ENCODE measurements around the gene NOTCH1. TPM values are rescaled to one million over a fixed set of nuclear protein-coding genes. Genes with fewer than 3 reads are reported as not detected.

The NOTCH1 gene
- polyA plus RNA-seq, 5 donors: 15.9 to 37.5 (median 27.1) TPM

GRCh38 chr9:136465500-136466154 lies 80.2 kb downstream of the NOTCH1 start:
- no peak for DNase-seq

- no peak for DNase-seq
Observed at GRCh38 chr9:136464241-136464640, 81.6 kb downstream of the NOTCH1 start.

- no peak for DNase-seq
Observed at GRCh38 chr9:136463578-136463977, 82.3 kb downstream of the NOTCH1 start.

- DNase-seq: no peak
Observed at GRCh38 chr9:136462664-136463063, 83.2 kb downstream of the NOTCH1 start.

GRCh38 chr9:136460772-136461325 lies 85.0 kb downstream of the NOTCH1 start:
- DNase-seq: no peak

GRCh38 chr9:136459425-136459824 lies 86.4 kb downstream of the NOTCH1 start:
- DNase-seq: no peak

- no peak for DNase-seq
Observed at GRCh38 chr9:136457326-136457725, 88.5 kb downstream of the NOTCH1 start.

- DNase-seq: no peak
Observed at GRCh38 chr9:136456258-136456657, 89.6 kb downstream of the NOTCH1 start.

GRCh38 chr9:136455043-136456002 lies 90.5 kb downstream of the NOTCH1 start:
- no peak for DNase-seq

GRCh38 chr9:136454026-136454796 lies 91.6 kb downstream of the NOTCH1 start:
- no peak for DNase-seq

GRCh38 chr9:136453326-136453725 lies 92.5 kb downstream of the NOTCH1 start:
- DNase-seq: no peak

GRCh38 chr9:136451221-136451877 lies 94.5 kb downstream of the NOTCH1 start:
- no peak for DNase-seq

GRCh38 chr9:136448655-136449054 lies 97.2 kb downstream of the NOTCH1 start:
- no peak for DNase-seq

- no peak for DNase-seq
Observed at GRCh38 chr9:136447173-136447778, 98.6 kb downstream of the NOTCH1 start.

GRCh38 chr9:136445799-136446198 lies 100.0 kb downstream of the NOTCH1 start:
- DNase-seq: no peak

Other genes starting within 250 kb of the NOTCH1 start
- gene CCDC187, start 242.0 kb downstream of the NOTCH1 start, polyA plus RNA-seq (ENCODE audit: insufficient read depth in 1 of 5, insufficient read length in 5 of 5, low replicate concordance in 1 of 5): 1 to 10 TPM in 4 of 5 donors, under 1 TPM in 1; 0.65 to 2.9 (median 1.8) TPM
- gene GPSM1, start 218.5 kb downstream of the NOTCH1 start, polyA plus RNA-seq (ENCODE audit: insufficient read depth in 1 of 5, insufficient read length in 5 of 5, low replicate concordance in 1 of 5): 10 to 100 TPM; 35.9 to 84.2 (median 56.6) TPM
- gene DNLZ, start 182.3 kb downstream of the NOTCH1 start, polyA plus RNA-seq (ENCODE audit: insufficient read depth in 1 of 5, insufficient read length in 5 of 5, low replicate concordance in 1 of 5): 10 to 100 TPM in 1 of 5 donors, 1 to 10 TPM in 4; 3.6 to 13.8 (median 5.8) TPM
- gene CARD9, start 172.4 kb downstream of the NOTCH1 start, polyA plus RNA-seq (ENCODE audit: insufficient read depth in 1 of 5, insufficient read length in 5 of 5, low replicate concordance in 1 of 5): 1 to 10 TPM in 3 of 5 donors, under 1 TPM in 2; 0.69 to 1.7 (median 1.0) TPM
- 10 to 100 TPM in 3 of 5 donors, 1 to 10 TPM in 2; 9.7 to 12.9 (median 11.6) TPM for gene SNAPC4, start 145.9 kb downstream of the NOTCH1 start, polyA plus RNA-seq (ENCODE audit: insufficient read depth in 1 of 5, insufficient read length in 5 of 5, low replicate concordance in 1 of 5)
- 10 to 100 TPM; 46.6 to 60.8 (median 52.5) TPM for gene ENTR1, start 135.4 kb downstream of the NOTCH1 start, polyA plus RNA-seq (ENCODE audit: insufficient read depth in 1 of 5, insufficient read length in 5 of 5, low replicate concordance in 1 of 5)
- 10 to 100 TPM; 42.6 to 55.4 (median 50.2) TPM for gene PMPCA, start 135.4 kb downstream of the NOTCH1 start, polyA plus RNA-seq (ENCODE audit: insufficient read depth in 1 of 5, insufficient read length in 5 of 5, low replicate concordance in 1 of 5)
- 10 to 100 TPM in 4 of 5 donors, 1 to 10 TPM in 1; 9.5 to 19.7 (median 14.6) TPM for gene INPP5E, start 106.2 kb downstream of the NOTCH1 start, polyA plus RNA-seq (ENCODE audit: insufficient read depth in 1 of 5, insufficient read length in 5 of 5, low replicate concordance in 1 of 5)
- 10 to 100 TPM; 42.9 to 65.9 (median 52.9) TPM for gene SEC16A, start 63.0 kb downstream of the NOTCH1 start, polyA plus RNA-seq (ENCODE audit: insufficient read depth in 1 of 5, insufficient read length in 5 of 5, low replicate concordance in 1 of 5)
- 100 to 1,000 TPM in 1 of 5 donors, 10 to 100 TPM in 4; 60.3 to 160 (median 86.2) TPM for gene EGFL7, start 116.9 kb upstream of the NOTCH1 start, polyA plus RNA-seq (ENCODE audit: insufficient read depth in 1 of 5, insufficient read length in 5 of 5, low replicate concordance in 1 of 5)
- 10 to 100 TPM; 23.1 to 55.6 (median 27.8) TPM for gene AGPAT2, start 141.4 kb upstream of the NOTCH1 start, polyA plus RNA-seq (ENCODE audit: insufficient read depth in 1 of 5, insufficient read length in 5 of 5, low replicate concordance in 1 of 5)
- gene DIPK1B, start 166.5 kb upstream of the NOTCH1 start, polyA plus RNA-seq (ENCODE audit: insufficient read depth in 1 of 5, insufficient read length in 5 of 5, low replicate concordance in 1 of 5): 10 to 100 TPM; 22.7 to 47.6 (median 29.8) TPM
- gene LCN10, start 196.9 kb upstream of the NOTCH1 start, polyA plus RNA-seq (ENCODE audit: insufficient read depth in 1 of 5, insufficient read length in 5 of 5, low replicate concordance in 1 of 5): under 1 TPM; 0.12 to 0.76 (median 0.31) TPM
- not detected for gene LCN6, start 202.5 kb upstream of the NOTCH1 start, polyA plus RNA-seq (ENCODE audit: insufficient read depth in 1 of 5, insufficient read length in 5 of 5, low replicate concordance in 1 of 5)
- gene LCN8, start 212.2 kb upstream of the NOTCH1 start, polyA plus RNA-seq (ENCODE audit: insufficient read depth in 1 of 5, insufficient read length in 5 of 5, low replicate concordance in 1 of 5): under 1 TPM in 1 of 5 donors, not detected in 4; 0.72 TPM
- gene LCN15, start 218.5 kb upstream of the NOTCH1 start, polyA plus RNA-seq (ENCODE audit: insufficient read depth in 1 of 5, insufficient read length in 5 of 5, low replicate concordance in 1 of 5): 1 to 10 TPM in 1 of 5 donors, under 1 TPM in 4; 0.07 to 2.2 (median 0.10) TPM
- gene TMEM141, start 245.3 kb upstream of the NOTCH1 start, polyA plus RNA-seq (ENCODE audit: insufficient read depth in 1 of 5, insufficient read length in 5 of 5, low replicate concordance in 1 of 5): 10 to 100 TPM; 42.6 to 74.3 (median 54.0) TPM

Measured in right lung (tissue), 5 donors.